HepG2 (cell line): Measurements from ENCODE around the gene ADGRG6. TPM values are rescaled to one million over a fixed set of nuclear protein-coding genes. Genes with fewer than 3 reads are reported as not detected.

Experiments
- AGO2 ChIP-seq: fragments of 200-400 bp; formaldehyde crosslinking; optimal IDR thresholded peaks from 2 replicates; pipeline ENCODE3; 2017; ENCODE audit warnings: mild to moderate bottlenecking, low read depth, low read length, moderate library complexity
- CREM ChIP-seq, 2 experiments: sonication (generic) in 1 of 2; formaldehyde crosslinking in 1 of 2; IDR thresholded peaks; 2 replicates each; pipeline versions ENCODE4 v1.4.0 to v1.6.1; 2016 to 2020; ENCODE audit warnings: antibody characterized with exemption in 1 of 2, mild to moderate bottlenecking in 1 of 2, missing genetic modification reagents in 1 of 2
- ESRRA ChIP-seq: sonication (generic); formaldehyde crosslinking; IDR thresholded peaks from 2 replicates; pipeline ENCODE4 v1.5.1; 2020; ENCODE audit warnings: mild to moderate bottlenecking, low read depth, missing genetic modification reagents
- IRF1 ChIP-seq: sonication (generic); formaldehyde crosslinking; IDR thresholded peaks from 2 replicates; pipeline ENCODE4 v1.4.0; 2020; ENCODE audit warnings: low read depth, mild to moderate bottlenecking, missing genetic modification reagents
- KLF6 ChIP-seq: IDR thresholded peaks from 2 replicates; pipeline ENCODE4 v1.8.0; 2016; ENCODE audit warnings: missing biosample characterization, missing genetic modification reagents
- MAX ChIP-seq: IDR thresholded peaks from 2 replicates; pipeline ENCODE4 v1.6.1; 2012; ENCODE audit warnings: inconsistent platforms
- MBD4 ChIP-seq: IDR thresholded peaks from 2 replicates; pipeline ENCODE4 v1.6.1; 2012; ENCODE audit warnings: low read length, inconsistent platforms, borderline replicate concordance
- MEF2D ChIP-seq: sonication (generic); formaldehyde crosslinking; IDR thresholded peaks from 2 replicates; pipeline ENCODE4 v1.5.1; 2020; ENCODE audit warnings: mild to moderate bottlenecking, missing genetic modification reagents
- MIER3 ChIP-seq: IDR thresholded peaks from 2 replicates; pipeline ENCODE4 v1.6.1; 2016; ENCODE audit warnings: missing compliant biosample characterization, borderline replicate concordance
- NFATC3 ChIP-seq: sonication (generic); formaldehyde crosslinking; IDR thresholded peaks from 2 replicates; pipeline ENCODE4 v1.5.1; 2020; ENCODE audit warnings: mild to moderate bottlenecking, missing genetic modification reagents
- NFYB ChIP-seq: sonication (generic); formaldehyde crosslinking; IDR thresholded peaks from 2 replicates; pipeline ENCODE4 v1.4.0; 2020; ENCODE audit warnings: missing genetic modification reagents
- PCBP2 ChIP-seq: fragments of 200-400 bp; formaldehyde crosslinking; optimal IDR thresholded peaks from 2 replicates; pipeline ENCODE3; 2018; ENCODE audit warnings: low read length, low read depth; ENCODE audit not compliant: poor library complexity, severe bottlenecking
- PHF21A ChIP-seq: sonication (generic); formaldehyde crosslinking; IDR thresholded peaks from 2 replicates; pipeline ENCODE4 v1.5.0; 2020; ENCODE audit warnings: mild to moderate bottlenecking, missing genetic modification reagents
- RERE ChIP-seq: IDR thresholded peaks from 2 replicates; pipeline ENCODE4 v1.6.1; 2016; ENCODE audit warnings: low read depth, missing genetic modification reagents, missing compliant biosample characterization
- U2AF2 ChIP-seq: fragments of 200-400 bp; formaldehyde crosslinking; IDR thresholded peaks from 2 replicates; pipeline ENCODE4 v1.6.1; 2017; ENCODE audit warnings: low read depth, mild to moderate bottlenecking, low read length
- ZMYM4 ChIP-seq: sonication (generic); formaldehyde crosslinking; IDR thresholded peaks from 2 replicates; pipeline ENCODE4 v1.8.1; 2023; ENCODE audit warnings: mild to moderate bottlenecking, missing genetic modification reagents
- ZNF12 ChIP-seq: sonication (generic); formaldehyde crosslinking; IDR thresholded peaks from 2 replicates; pipeline ENCODE4 v1.5.0; 2020; ENCODE audit warnings: missing genetic modification reagents
- ZNF333 ChIP-seq: sonication (generic); formaldehyde crosslinking; IDR thresholded peaks from 2 replicates; pipeline ENCODE4 v1.4.0; 2020; ENCODE audit warnings: mild to moderate bottlenecking, missing genetic modification reagents, borderline replicate concordance
- ZNF441 ChIP-seq: sonication (generic); formaldehyde crosslinking; IDR thresholded peaks from 2 replicates; pipeline ENCODE4 v1.7.0; 2021; ENCODE audit warnings: missing genetic modification reagents, borderline replicate concordance
- ZNF510 ChIP-seq: sonication (generic); formaldehyde crosslinking; IDR thresholded peaks from 2 replicates; pipeline ENCODE4 v1.4.0; 2020; ENCODE audit warnings: low read depth, mild to moderate bottlenecking, missing genetic modification reagents
- ZNF598 ChIP-seq: sonication (generic); formaldehyde crosslinking; IDR thresholded peaks from 2 replicates; pipeline ENCODE4 v1.5.1; 2020; ENCODE audit warnings: mild to moderate bottlenecking, missing genetic modification reagents, borderline replicate concordance
- ZNF737 ChIP-seq: sonication (generic); formaldehyde crosslinking; IDR thresholded peaks from 2 replicates; pipeline ENCODE4 v1.5.0; 2020; ENCODE audit warnings: missing genetic modification reagents, mild to moderate bottlenecking, borderline replicate concordance
- ZNF766 ChIP-seq: sonication (generic); formaldehyde crosslinking; IDR thresholded peaks from 2 replicates; pipeline ENCODE4 v1.5.0; 2020; ENCODE audit warnings: missing genetic modification reagents, borderline replicate concordance
- polyA plus RNA-seq, 8 experiments: library from polyadenylated mRNA; depleted of rRNA in 3 of 8; stranded (reverse) in 7 of 8; unstranded in 1 of 8; fragments of >200 nt; fragmentation: Illumina TruSeq in 4 of 8; extraction: Trizol in 4 of 8; gene quantifications; 2 replicates each; pipeline versions ENCODE4 v1.2.1 to v1.2.3, GENCODE V29; 2011 to 2016; ENCODE audit warnings: low read depth in 4 of 8, missing spikeins in 1 of 8, mixed read lengths in 1 of 8; ENCODE audit not compliant: insufficient read depth in 1 of 8
- total RNA-seq, 5 experiments: library from RNA; depleted of rRNA; stranded (reverse); fragments of >200 nt; fragmentation: Illumina TruSeq; extraction: Trizol; gene quantifications; 2 replicates each; pipeline ENCODE4 v1.2.3, GENCODE V29; 2016; ENCODE audit warnings: low read depth in 1 of 5

Gene ADGRG6
- total and polyA plus RNA-seq, 2 of the 13 experiments (the other 11 are each of a cell fraction or from before 2014, with no cell fraction given): 129 to 249 TPM

- TF ChIP-seq ZNF598 (CRISPR knock-in tag) (no peak), MAX (no peak; the same call in 1 of the 2 replicates), ZNF441 (CRISPR knock-in tag) (no peak), NFYB (CRISPR knock-in tag) (no peak), ZNF510 (CRISPR knock-in tag) (no peak), MBD4 (no peak; the same call in 1 of the 2 replicates), PHF21A (no peak), ZMYM4 (CRISPR knock-in tag) (peak; percentile 68; the same call in 1 of the 2 replicates), PCBP2 (no peak), RERE (CRISPR knock-in tag) (peak; percentile 75), ZNF12 (CRISPR knock-in tag) (no peak), MIER3 (CRISPR knock-in tag) (peak; percentile 80; the same call in 1 of the 2 replicates), ESRRA (CRISPR knock-in tag) (peak; percentile 70), IRF1 (CRISPR knock-in tag) (no peak), KLF6 (CRISPR knock-in tag) (peak; percentile 74; the same call in 1 of the 2 replicates), ZNF737 (CRISPR knock-in tag) (no peak), AGO2 (no peak), ZNF333 (CRISPR knock-in tag) (no peak), MEF2D (CRISPR knock-in tag) (peak; percentile 32; the same call in 1 of the 2 replicates), CREM (IDR thresholded peaks at IDR 0.05) (peak; percentile 79), CREM (CRISPR knock-in tag; IDR thresholded peaks at IDR 0.05) (no peak), NFATC3 (CRISPR knock-in tag) (no peak), ZNF766 (CRISPR knock-in tag) (no peak), U2AF2 (no peak)
Measured at GRCh38 chr6:142265476-142265875, 36.3 kb upstream of the ADGRG6 start (continued).
